ENCODE measurements around the gene ATAD2B.

ATAD2B gene

DNA sequence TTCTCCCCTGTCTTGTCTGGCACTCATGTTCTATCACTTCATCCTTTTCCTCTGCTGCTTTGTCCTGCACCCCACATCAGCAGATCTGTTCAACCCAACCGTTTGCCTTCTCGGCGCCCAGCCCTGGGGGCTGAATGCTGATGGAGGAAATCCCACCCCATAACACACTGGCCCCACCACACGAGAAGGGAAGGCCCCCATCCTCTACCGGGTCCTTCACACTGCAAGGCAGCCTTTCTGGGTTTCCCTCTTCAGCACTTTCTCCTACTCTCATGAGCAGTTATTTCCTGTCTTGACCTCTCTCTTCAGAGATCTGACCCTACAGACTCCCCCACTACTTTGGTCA lies 227.4 kb downstream of the ATAD2B start:
- no peak for DNase-seq (ENCODE audit: low read depth)

GRCh38 chr2:23698721-23699579 lies 228.0 kb downstream of the ATAD2B start:
- no peak for DNase-seq (ENCODE audit: low read depth)

Measured in fibroblast of the conjunctiva (primary cell).